ENCODE measurements around the gene DDX55.
"Not testable (repeated sequence)": the region's sequence is repeated elsewhere in the genome, so short reads cannot be mapped to it uniquely, and the experiment has no call there.

DDX55 gene, protein sequence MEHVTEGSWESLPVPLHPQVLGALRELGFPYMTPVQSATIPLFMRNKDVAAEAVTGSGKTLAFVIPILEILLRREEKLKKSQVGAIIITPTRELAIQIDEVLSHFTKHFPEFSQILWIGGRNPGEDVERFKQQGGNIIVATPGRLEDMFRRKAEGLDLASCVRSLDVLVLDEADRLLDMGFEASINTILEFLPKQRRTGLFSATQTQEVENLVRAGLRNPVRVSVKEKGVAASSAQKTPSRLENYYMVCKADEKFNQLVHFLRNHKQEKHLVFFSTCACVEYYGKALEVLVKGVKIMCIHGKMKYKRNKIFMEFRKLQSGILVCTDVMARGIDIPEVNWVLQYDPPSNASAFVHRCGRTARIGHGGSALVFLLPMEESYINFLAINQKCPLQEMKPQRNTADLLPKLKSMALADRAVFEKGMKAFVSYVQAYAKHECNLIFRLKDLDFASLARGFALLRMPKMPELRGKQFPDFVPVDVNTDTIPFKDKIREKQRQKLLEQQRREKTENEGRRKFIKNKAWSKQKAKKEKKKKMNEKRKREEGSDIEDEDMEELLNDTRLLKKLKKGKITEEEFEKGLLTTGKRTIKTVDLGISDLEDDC

DNA sequence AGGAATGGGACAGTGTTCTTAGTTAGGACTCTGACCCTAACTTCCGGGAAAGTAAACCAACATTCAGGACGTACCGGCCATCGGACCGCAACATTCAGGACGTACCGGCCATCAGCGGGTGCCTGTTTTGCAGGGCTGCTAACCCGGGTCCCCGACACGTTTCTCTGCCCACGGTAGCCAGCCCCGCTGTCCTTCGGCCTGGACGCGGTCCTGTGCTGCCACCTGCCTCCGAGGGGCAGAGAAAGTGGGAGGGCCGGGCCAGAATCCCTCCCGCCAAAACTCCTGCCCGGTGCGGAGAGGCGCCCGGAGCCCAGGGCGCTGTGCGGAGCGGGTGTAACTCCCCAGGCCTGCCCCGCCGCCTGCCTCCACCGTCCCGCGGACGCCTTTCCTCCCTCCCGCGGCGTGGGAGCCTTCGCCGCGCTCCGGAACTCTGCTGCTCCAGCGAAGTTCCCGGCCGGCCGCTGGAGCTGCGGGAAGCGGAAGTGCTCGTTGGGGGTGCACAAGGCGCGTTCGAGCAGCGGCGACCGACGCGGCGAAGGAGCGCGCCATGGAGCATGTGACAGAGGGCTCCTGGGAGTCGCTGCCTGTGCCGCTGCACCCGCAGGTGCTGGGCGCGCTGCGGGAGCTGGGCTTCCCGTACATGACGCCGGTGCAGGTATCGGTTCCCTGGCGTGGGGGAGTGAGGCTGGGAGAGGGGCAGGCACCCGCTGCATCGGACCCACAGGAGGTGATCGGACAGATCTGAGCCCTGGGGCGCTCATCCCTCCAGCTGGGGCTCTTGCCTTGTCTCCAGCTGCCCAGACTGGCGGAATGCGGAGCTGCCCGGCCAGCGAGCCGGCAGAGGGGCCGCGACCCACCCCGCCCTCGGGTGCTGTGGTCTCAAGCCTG is at the start of gene DDX55:
DDX55 (plus strand) TSS at position 498 of the 888 bp plus-strand sequence; CDS start at position 548, 50 bp downstream.
- peak within 1 kb of the TSS; percentile 96 for H3K4me3 ChIP-seq (ENCODE audit: low read length)
- no peaks in the 10 kb centered on the region for H3K27me3 ChIP-seq (replicated peaks; ENCODE audit: control insufficient read depth, insufficient read depth, low read length)
- no peaks in the 10 kb centered on the region for H3K9me3 ChIP-seq (ENCODE audit: control insufficient read depth, low read length)
- peak within 1 kb of the TSS; percentile 95 for H3K9ac ChIP-seq (ENCODE audit: low read length)
- H3K4me1 ChIP-seq (ENCODE audit: control insufficient read depth, insufficient read depth, low read length): peaks cover 22% of the 10 kb centered on the region
- H3K36me3 ChIP-seq (ENCODE audit: control insufficient read depth, insufficient read depth, low read length, severe bottlenecking): peaks cover 39% of the 10 kb centered on the region
- DNase-seq (ENCODE audit: low read depth): peak; percentile 95

DNA sequence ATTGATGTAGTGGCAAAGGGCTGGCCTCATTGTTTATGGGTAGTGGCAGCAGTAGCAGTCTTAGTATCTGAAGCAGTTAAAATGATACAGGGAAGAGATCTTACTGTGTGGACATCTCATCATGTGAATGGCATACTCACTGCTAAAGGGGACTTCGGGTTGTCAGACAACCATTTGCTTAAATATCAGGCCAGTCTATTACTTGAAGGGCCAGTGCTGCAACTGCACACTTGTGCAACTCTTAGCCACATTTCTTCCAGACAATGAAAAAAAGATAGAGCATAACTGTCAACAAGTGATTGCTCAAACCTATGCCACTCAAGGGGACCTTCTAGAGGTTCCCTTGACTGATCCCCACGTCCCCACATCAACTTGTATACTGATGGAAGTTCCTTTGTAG is 47.8 kb upstream of the DDX55 start:
- H3K27me3 ChIP-seq (replicated peaks; ENCODE audit: control insufficient read depth, insufficient read depth, low read length): peaks cover 15% of the 10 kb centered on the region
- H3K9ac ChIP-seq (ENCODE audit: low read length); H3K4me3 ChIP-seq (ENCODE audit: low read length); H3K9me3 ChIP-seq (ENCODE audit: control insufficient read depth, low read length); H3K4me1 ChIP-seq (ENCODE audit: control insufficient read depth, insufficient read depth, low read length); DNase-seq (ENCODE audit: low read depth); H3K36me3 ChIP-seq (ENCODE audit: control insufficient read depth, insufficient read depth, low read length, severe bottlenecking): not testable (repeated sequence)

DNA sequence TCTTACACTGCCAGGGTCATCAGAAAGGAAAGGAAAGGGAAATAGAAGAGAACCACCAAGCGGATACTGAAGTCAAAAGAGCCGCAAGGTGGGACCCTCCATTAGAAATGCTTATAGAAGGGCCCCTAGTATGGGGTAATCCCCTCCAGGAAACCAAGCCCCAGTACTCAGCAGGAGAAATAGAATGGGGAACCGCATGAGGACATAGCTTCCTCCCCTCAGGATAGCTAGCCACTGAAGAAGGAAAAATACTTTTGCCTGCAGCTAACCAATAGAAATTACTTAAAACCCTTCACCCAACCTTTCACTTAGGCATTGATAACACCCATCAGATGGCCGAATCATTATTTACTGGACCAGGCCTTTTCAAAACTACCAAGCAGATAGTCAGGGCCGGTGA is 47.1 kb upstream of the DDX55 start:
- H3K4me1 ChIP-seq (ENCODE audit: control insufficient read depth, insufficient read depth, low read length); H3K4me3 ChIP-seq (ENCODE audit: low read length); DNase-seq (ENCODE audit: low read depth); H3K9ac ChIP-seq (ENCODE audit: low read length); H3K36me3 ChIP-seq (ENCODE audit: control insufficient read depth, insufficient read depth, low read length, severe bottlenecking); H3K9me3 ChIP-seq (ENCODE audit: control insufficient read depth, low read length): not testable (repeated sequence)
- peaks cover 10% of the 10 kb centered on the region for H3K27me3 ChIP-seq (replicated peaks; ENCODE audit: control insufficient read depth, insufficient read depth, low read length)

DNA sequence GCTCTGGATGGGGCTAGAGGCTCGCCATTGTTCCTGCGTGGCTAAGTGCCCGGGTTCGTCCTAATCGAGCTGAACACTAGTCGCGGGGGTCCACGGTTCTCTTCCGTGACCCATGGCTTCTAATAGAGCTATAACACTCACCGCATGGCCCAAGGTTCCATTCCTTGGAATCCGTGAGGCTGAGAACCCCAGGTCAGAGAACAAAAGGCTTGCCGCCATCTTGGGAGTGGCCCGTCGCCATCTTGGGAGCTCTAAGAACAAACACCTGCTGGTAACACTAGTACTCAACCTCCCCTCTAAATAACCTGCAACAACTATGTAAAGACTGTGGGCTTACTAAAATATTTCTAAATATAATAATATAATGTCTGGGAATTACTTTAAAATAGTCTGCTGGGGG is 43.4 kb upstream of the DDX55 start:
- DNase-seq (ENCODE audit: low read depth); H3K4me3 ChIP-seq (ENCODE audit: low read length); H3K9me3 ChIP-seq (ENCODE audit: control insufficient read depth, low read length): not testable (repeated sequence)

DNA sequence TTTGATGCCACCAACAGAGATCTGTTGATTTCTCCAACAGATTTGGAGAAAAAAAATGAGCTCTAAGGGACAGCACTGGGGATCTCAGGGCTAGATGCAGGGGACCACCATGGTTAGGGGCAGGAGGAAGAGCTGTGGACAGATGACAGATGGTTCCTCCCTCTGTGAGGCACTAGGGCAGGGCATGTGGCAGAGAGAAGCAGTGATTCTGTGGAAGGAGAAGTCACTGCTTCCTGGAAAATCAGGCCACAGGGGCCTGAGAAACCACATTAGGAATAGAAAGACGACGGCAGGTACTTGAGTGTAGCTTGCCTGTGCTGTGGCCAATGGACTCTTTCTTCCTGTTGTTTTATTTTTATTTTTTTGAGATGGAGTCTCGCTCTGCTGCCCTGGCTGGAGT is 42.4 kb upstream of the DDX55 start:
- peaks cover 17% of the 10 kb centered on the region for H3K27me3 ChIP-seq (replicated peaks; ENCODE audit: control insufficient read depth, insufficient read depth, low read length)
- no peaks in the 10 kb centered on the region for H3K9me3 ChIP-seq (ENCODE audit: control insufficient read depth, low read length)
- H3K4me1 ChIP-seq (ENCODE audit: control insufficient read depth, insufficient read depth, low read length): no peaks in the 10 kb centered on the region
- H3K36me3 ChIP-seq (ENCODE audit: control insufficient read depth, insufficient read depth, low read length, severe bottlenecking): no peaks in the 10 kb centered on the region
- H3K4me3 ChIP-seq (ENCODE audit: low read length): no peak overlapping the region
- DNase-seq (ENCODE audit: low read depth): no peak
- no peak overlapping the region for H3K9ac ChIP-seq (ENCODE audit: low read length)

More for the DNA sequence above, 43.4 kb upstream of the DDX55 start:
- H3K36me3 ChIP-seq (ENCODE audit: control insufficient read depth, insufficient read depth, low read length, severe bottlenecking); H3K9ac ChIP-seq (ENCODE audit: low read length); H3K4me1 ChIP-seq (ENCODE audit: control insufficient read depth, insufficient read depth, low read length): not testable (repeated sequence)
- H3K27me3 ChIP-seq (replicated peaks; ENCODE audit: control insufficient read depth, insufficient read depth, low read length): peaks cover 17% of the 10 kb centered on the region

DNA sequence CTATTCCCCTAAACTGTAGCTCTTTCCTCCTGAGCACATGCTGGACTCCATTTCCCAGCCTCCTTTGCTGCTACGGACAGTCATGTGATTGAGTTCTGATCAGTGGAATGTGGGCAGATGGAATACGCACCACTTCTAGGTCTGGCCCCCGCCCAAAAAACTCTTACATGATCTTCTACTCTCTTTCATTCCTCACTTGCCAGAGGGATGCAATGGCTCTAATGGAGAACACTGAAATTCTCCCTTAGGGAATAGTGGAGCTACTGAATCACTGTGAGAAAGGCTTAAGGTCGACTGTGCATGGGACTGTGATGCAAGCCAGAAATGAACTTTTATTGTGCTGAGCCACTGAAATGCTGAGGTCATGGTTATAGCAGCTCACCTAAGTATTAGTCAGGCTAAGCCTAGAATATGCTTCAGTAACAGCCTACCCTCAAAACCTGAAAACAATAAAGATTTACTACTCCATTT is 30.5 kb upstream of the DDX55 start:
- H3K27me3 ChIP-seq (replicated peaks; ENCODE audit: control insufficient read depth, insufficient read depth, low read length): no peaks in the 10 kb centered on the region
- no peak overlapping the region for H3K4me3 ChIP-seq (ENCODE audit: low read length)
- H3K36me3 ChIP-seq (ENCODE audit: control insufficient read depth, insufficient read depth, low read length, severe bottlenecking): no peaks in the 10 kb centered on the region
- peak; percentile 64 for DNase-seq (ENCODE audit: low read depth)
- peaks cover 4% of the 10 kb centered on the region for H3K4me1 ChIP-seq (ENCODE audit: control insufficient read depth, insufficient read depth, low read length)
- peaks cover 5% of the 10 kb centered on the region for H3K9me3 ChIP-seq (ENCODE audit: control insufficient read depth, low read length)
- H3K9ac ChIP-seq (ENCODE audit: low read length): no peak overlapping the region

DNA sequence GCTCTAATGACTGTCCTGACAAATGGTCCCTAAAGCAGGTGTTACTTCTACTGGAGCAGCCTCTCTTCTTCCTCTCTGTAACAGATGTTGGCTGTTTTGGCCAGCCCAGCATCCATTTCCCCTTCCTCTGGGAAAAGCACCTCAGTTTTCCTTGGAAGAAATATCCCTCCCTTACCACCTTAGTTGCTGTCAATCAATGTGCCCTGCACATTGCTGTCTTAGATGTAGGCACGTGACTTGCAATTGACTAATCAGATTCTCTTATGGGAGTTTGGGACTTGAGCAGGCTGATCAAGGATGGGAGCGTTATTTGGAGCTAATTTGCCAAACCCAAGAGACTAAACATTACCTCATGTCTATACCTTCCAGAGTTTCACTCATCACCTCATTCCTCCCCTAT is 29.5 kb upstream of the DDX55 start:
- DNase-seq (ENCODE audit: low read depth): no peak
- H3K9ac ChIP-seq (ENCODE audit: low read length): no peak overlapping the region
- H3K36me3 ChIP-seq (ENCODE audit: control insufficient read depth, insufficient read depth, low read length, severe bottlenecking): no peaks in the 10 kb centered on the region
- peaks cover 5% of the 10 kb centered on the region for H3K9me3 ChIP-seq (ENCODE audit: control insufficient read depth, low read length)
- H3K4me1 ChIP-seq (ENCODE audit: control insufficient read depth, insufficient read depth, low read length): peaks cover 4% of the 10 kb centered on the region
- H3K27me3 ChIP-seq (replicated peaks; ENCODE audit: control insufficient read depth, insufficient read depth, low read length): no peaks in the 10 kb centered on the region
- no peak overlapping the region for H3K4me3 ChIP-seq (ENCODE audit: low read length)

DNA sequence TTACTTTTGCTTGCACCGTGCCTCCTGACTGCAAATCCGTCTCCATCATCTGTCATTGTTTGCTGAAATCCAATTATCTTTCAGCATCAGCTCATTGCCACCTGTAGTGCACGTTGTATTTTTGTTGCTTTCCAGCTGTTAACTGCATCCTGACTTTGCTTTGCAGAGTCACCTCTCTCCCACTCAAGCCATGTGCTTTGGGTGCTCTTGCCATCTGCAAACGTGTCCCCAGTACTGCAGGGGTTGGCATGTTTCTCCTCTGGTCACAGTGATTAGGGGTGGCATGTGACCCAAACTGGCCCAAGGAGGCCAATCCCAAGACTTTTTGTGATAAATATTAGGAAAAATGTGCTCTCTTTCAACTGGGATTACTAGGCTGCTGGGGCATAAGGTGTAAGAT is 28.0 kb upstream of the DDX55 start:
- DNase-seq (ENCODE audit: low read depth): no peak
- H3K9ac ChIP-seq (ENCODE audit: low read length): no peak overlapping the region
- no peak overlapping the region for H3K4me3 ChIP-seq (ENCODE audit: low read length)
- peaks cover 5% of the 10 kb centered on the region for H3K9me3 ChIP-seq (ENCODE audit: control insufficient read depth, low read length)
- H3K36me3 ChIP-seq (ENCODE audit: control insufficient read depth, insufficient read depth, low read length, severe bottlenecking): no peaks in the 10 kb centered on the region
- H3K4me1 ChIP-seq (ENCODE audit: control insufficient read depth, insufficient read depth, low read length): peaks cover 4% of the 10 kb centered on the region
- H3K27me3 ChIP-seq (replicated peaks; ENCODE audit: control insufficient read depth, insufficient read depth, low read length): no peaks in the 10 kb centered on the region

DNA sequence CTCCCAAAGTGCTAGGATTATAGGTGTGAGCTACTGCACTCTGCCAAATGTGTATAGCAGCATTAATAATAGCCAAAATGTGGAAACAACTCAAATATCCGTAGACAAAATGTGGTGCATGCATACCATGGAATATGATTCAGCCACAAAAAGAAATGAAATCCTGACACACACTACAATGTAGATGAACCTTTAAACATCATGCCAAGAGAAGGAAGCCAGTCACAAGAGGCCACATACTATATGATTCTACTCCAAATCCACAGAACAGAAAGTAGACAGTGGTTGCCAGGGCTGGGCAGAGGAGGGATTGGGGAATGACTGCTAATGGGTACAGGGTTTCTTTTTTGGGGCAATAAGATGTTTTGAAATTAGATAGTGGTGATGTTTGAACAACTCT is 25.3 kb upstream of the DDX55 start:
- H3K4me1 ChIP-seq (ENCODE audit: control insufficient read depth, insufficient read depth, low read length): peaks cover 2% of the 10 kb centered on the region
- H3K27me3 ChIP-seq (replicated peaks; ENCODE audit: control insufficient read depth, insufficient read depth, low read length): no peaks in the 10 kb centered on the region
- DNase-seq (ENCODE audit: low read depth): peak; percentile 21
- no peak overlapping the region for H3K9ac ChIP-seq (ENCODE audit: low read length)
- peaks cover 5% of the 10 kb centered on the region for H3K9me3 ChIP-seq (ENCODE audit: control insufficient read depth, low read length)
- no peaks in the 10 kb centered on the region for H3K36me3 ChIP-seq (ENCODE audit: control insufficient read depth, insufficient read depth, low read length, severe bottlenecking)
- no peak overlapping the region for H3K4me3 ChIP-seq (ENCODE audit: low read length)

DNA sequence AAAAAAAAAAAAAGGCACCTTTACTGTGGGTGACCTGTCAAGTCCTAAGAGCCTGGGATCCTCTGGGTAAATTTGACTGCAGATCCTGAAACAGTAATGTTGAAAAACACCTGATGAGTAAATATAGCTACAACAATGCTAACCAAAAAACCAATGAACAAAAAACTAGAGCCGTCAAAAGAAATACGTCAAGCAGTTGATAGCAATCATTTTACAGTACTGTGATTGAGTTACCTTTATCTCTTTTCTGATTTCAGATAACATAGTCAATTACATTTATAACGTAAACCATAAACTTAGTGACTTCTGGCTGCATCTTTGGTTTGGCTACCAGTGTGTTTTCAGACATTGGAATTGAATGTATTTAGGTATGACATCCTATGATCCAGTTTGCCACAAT is 23.7 kb upstream of the DDX55 start:
- no peak for DNase-seq (ENCODE audit: low read depth)
- H3K4me1 ChIP-seq (ENCODE audit: control insufficient read depth, insufficient read depth, low read length): peaks cover 8% of the 10 kb centered on the region
- H3K9ac ChIP-seq (ENCODE audit: low read length): no peak overlapping the region
- no peak overlapping the region for H3K4me3 ChIP-seq (ENCODE audit: low read length)
- H3K36me3 ChIP-seq (ENCODE audit: control insufficient read depth, insufficient read depth, low read length, severe bottlenecking): no peaks in the 10 kb centered on the region
- H3K9me3 ChIP-seq (ENCODE audit: control insufficient read depth, low read length): no peaks in the 10 kb centered on the region
- no peaks in the 10 kb centered on the region for H3K27me3 ChIP-seq (replicated peaks; ENCODE audit: control insufficient read depth, insufficient read depth, low read length)

DNA sequence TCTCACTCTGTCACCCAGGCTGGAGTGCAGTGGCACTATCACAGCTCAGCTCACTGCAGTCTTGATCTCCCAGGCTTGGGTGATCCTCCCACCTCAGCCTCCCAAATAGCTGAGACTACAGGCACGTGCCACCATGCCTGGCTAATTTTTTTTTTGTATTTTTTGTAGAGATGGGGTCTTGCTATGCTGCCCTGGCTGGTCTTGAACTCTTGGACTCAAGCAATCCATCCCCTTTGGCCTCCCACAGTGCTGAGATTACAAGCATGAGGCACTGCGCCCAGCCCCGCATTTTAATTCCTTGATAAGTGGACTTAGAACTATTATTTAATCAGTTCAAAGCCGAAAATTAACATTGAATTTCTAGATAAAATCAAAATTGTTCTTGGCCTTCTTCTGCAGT is 23.1 kb upstream of the DDX55 start:
- DNase-seq (ENCODE audit: low read depth); H3K36me3 ChIP-seq (ENCODE audit: control insufficient read depth, insufficient read depth, low read length, severe bottlenecking): not testable (repeated sequence)

More for the DNA sequence above, 23.1 kb upstream of the DDX55 start:
- not testable (repeated sequence) for H3K4me3 ChIP-seq (ENCODE audit: low read length); H3K4me1 ChIP-seq (ENCODE audit: control insufficient read depth, insufficient read depth, low read length); H3K27me3 ChIP-seq (replicated peaks; ENCODE audit: control insufficient read depth, insufficient read depth, low read length); H3K9me3 ChIP-seq (ENCODE audit: control insufficient read depth, low read length); H3K9ac ChIP-seq (ENCODE audit: low read length)
